ENCODE measurements around the gene NPIPA8.
"Not testable (repeated sequence)": the region's sequence is repeated elsewhere in the genome, so short reads cannot be mapped to it uniquely, and the experiment has no call there.

The NPIPA8 gene

GRCh38 chr16:18280319-18280718 is 56.2 kb downstream of the NPIPA8 start:
- H3K4me3 ChIP-seq (ENCODE audit: control insufficient read depth in 1 of 7, extremely low read depth in 1 of 7, insufficient read depth in 4 of 7, low read depth in 2 of 7, low read length in 6 of 7); H3K9me3 ChIP-seq (ENCODE audit: control extremely low read depth in 1 of 5, control insufficient read depth in 4 of 5, insufficient read depth in 2 of 5, low read depth in 1 of 5, low read length in 4 of 5); H3K27ac ChIP-seq (ENCODE audit: insufficient read depth in 1 of 2, low read depth in 1 of 2, low read length in 2 of 2, poor library complexity in 1 of 2, severe bottlenecking in 2 of 2); H3K36me3 ChIP-seq (ENCODE audit: control insufficient read depth in 4 of 4, insufficient read depth in 4 of 4, low read length in 3 of 4); H3K4me1 ChIP-seq (ENCODE audit: control extremely low read depth in 1 of 4, control insufficient read depth in 4 of 4, insufficient read depth in 4 of 4, low read length in 3 of 4); POLR2A ChIA-PET; H3K27me3 ChIP-seq (replicated peaks in 2 of 5; ENCODE audit: control insufficient read depth in 4 of 5, insufficient read depth in 5 of 5, low read length in 4 of 5); CTCF ChIA-PET; DNase-seq: not testable (repeated sequence)
- WGBS (ENCODE audit: insufficient coverage), result no CpG with 5 or more reads among the region's 3 CpGs

GRCh38 chr16:18276756-18277155 is 59.8 kb downstream of the NPIPA8 start:
- WGBS (ENCODE audit: insufficient coverage), result no CpG with 5 or more reads among the region's 3 CpGs
- H3K9me3 ChIP-seq (ENCODE audit: control extremely low read depth in 1 of 5, control insufficient read depth in 4 of 5, insufficient read depth in 2 of 5, low read depth in 1 of 5, low read length in 4 of 5); POLR2A ChIA-PET; H3K36me3 ChIP-seq (ENCODE audit: control insufficient read depth in 4 of 4, insufficient read depth in 4 of 4, low read length in 3 of 4); DNase-seq; H3K4me3 ChIP-seq (ENCODE audit: control insufficient read depth in 1 of 7, extremely low read depth in 1 of 7, insufficient read depth in 4 of 7, low read depth in 2 of 7, low read length in 6 of 7); H3K4me1 ChIP-seq (ENCODE audit: control extremely low read depth in 1 of 4, control insufficient read depth in 4 of 4, insufficient read depth in 4 of 4, low read length in 3 of 4); CTCF ChIA-PET; H3K27ac ChIP-seq (ENCODE audit: insufficient read depth in 1 of 2, low read depth in 1 of 2, low read length in 2 of 2, poor library complexity in 1 of 2, severe bottlenecking in 2 of 2); H3K27me3 ChIP-seq (replicated peaks in 2 of 5; ENCODE audit: control insufficient read depth in 4 of 5, insufficient read depth in 5 of 5, low read length in 4 of 5): not testable (repeated sequence)

- H3K9me3 ChIP-seq (ENCODE audit: control extremely low read depth in 1 of 5, control insufficient read depth in 4 of 5, insufficient read depth in 2 of 5, low read depth in 1 of 5, low read length in 4 of 5); H3K27ac ChIP-seq (ENCODE audit: insufficient read depth in 1 of 2, low read depth in 1 of 2, low read length in 2 of 2, poor library complexity in 1 of 2, severe bottlenecking in 2 of 2); H3K4me3 ChIP-seq (ENCODE audit: control insufficient read depth in 1 of 7, extremely low read depth in 1 of 7, insufficient read depth in 4 of 7, low read depth in 2 of 7, low read length in 6 of 7); DNase-seq; POLR2A ChIA-PET; H3K4me1 ChIP-seq (ENCODE audit: control extremely low read depth in 1 of 4, control insufficient read depth in 4 of 4, insufficient read depth in 4 of 4, low read length in 3 of 4); H3K36me3 ChIP-seq (ENCODE audit: control insufficient read depth in 4 of 4, insufficient read depth in 4 of 4, low read length in 3 of 4); H3K27me3 ChIP-seq (replicated peaks in 2 of 5; ENCODE audit: control insufficient read depth in 4 of 5, insufficient read depth in 5 of 5, low read length in 4 of 5); CTCF ChIA-PET: not testable (repeated sequence)
- WGBS (ENCODE audit: insufficient coverage), result no CpG with 5 or more reads among the region's 2 CpGs
Observed at GRCh38 chr16:18270171-18270570, 66.4 kb downstream of the NPIPA8 start.
